Renal pelvis (tissue), 4 donors: ENCODE data around the gene ISG20L2. TPM values are rescaled to one million over a fixed set of nuclear protein-coding genes. Genes with fewer than 3 reads are reported as not detected.

Experiments used
- DNase-seq: peaks from one replicate; pipeline ENCODE4 v3.0.0-alpha.2; 2013
- polyA plus RNA-seq, 3 donors: library from polyadenylated mRNA; unstranded; fragments of 120-200 nt; gene quantifications; one replicate each; pipeline ENCODE4 v1.2.1, GENCODE V29; 2013; ENCODE audit not compliant: insufficient read length in 3 of 3

Gene ISG20L2
- polyA plus RNA-seq, 3 donors: 33.1 to 44.6 (median 39.7) TPM

- DNase-seq: no peak
These were observed 15.1 kb upstream of the ISG20L2 start for GRCh38 chr1:156743367-156744302.

- DNase-seq: no peak
These were observed 14.2 kb upstream of the ISG20L2 start for GRCh38 chr1:156742801-156743200.

- no peak for DNase-seq
These were observed 13.5 kb upstream of the ISG20L2 start for GRCh38 chr1:156742017-156742416.

- DNase-seq: no peak
These were observed 13.0 kb upstream of the ISG20L2 start for GRCh38 chr1:156741481-156741983.

- DNase-seq: peak; percentile 100
These were observed 12.3 kb upstream of the ISG20L2 start, which contains the start of gene MRPL24 for GRCh38 chr1:156740741-156741480. Gene MRPL24 (minus strand): TSS chr1:156741088. CDS start chr1:156738704, 2,384 bp downstream.

DNA sequence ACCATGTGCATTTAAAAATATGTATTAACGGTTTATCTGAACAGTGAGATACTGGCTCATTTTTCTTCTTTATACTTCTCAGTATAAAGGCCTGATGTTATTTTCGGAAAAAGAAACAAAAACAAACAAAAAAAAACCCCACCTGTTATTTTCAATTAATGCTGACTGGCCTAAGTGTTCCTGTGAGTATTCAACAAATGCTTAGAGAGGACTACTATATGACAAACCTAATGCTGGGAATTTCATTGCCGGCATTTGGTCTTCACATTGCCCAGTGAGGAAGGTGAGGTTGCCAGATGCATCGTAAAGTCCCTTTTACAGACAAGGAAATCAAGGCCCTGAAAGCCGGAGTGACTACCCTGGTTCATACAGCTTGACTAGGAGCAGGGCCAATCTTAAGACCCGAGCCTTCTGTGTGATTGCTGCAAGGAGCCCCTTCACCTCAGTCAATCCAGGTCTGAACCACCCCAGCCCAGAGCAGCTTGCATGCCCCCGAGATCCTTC, 11.7 kb upstream of the ISG20L2 start:
- no peak for DNase-seq

DNA sequence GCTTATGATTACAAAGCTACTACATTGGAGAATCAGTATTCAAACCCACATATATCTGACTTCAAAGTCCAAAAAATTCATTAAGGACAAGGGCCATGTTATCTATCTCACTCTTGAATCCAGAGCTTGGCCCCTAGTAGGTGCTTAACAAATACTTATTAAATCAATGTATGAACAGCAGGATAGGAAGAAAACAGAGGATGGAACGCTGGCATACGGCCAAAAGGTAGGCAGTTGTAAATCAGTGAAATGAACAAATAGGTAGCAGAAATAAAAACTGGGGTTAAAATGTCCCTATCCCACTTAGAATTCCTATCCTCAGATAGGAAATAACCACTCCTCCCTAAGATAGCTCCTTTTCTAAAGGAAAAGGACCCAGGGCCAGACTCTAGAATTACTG, 10.3 kb upstream of the ISG20L2 start:
- DNase-seq: no peak

GRCh38 chr1:156738407-156738806, 9.8 kb upstream of the ISG20L2 start:
- DNase-seq: no peak

- no peak for DNase-seq
These were observed 5.5 kb upstream of the ISG20L2 start for GRCh38 chr1:156733989-156734584.

GRCh38 chr1:156727926-156728598, 504 bp downstream of the ISG20L2 start, which contains the start of gene METTL25B:
Gene METTL25B (plus strand): TSS chr1:156728469. CDS start chr1:156729105, 636 bp downstream.
- no peak for DNase-seq

GRCh38 chr1:156727492-156727891, 1.1 kb downstream of the ISG20L2 start:
- DNase-seq: no peak

- no peak for DNase-seq
These were observed 1.9 kb downstream of the ISG20L2 start for GRCh38 chr1:156726549-156727226.

GRCh38 chr1:156725683-156726280, 2.8 kb downstream of the ISG20L2 start:
- peak; percentile 89 for DNase-seq

GRCh38 chr1:156721535-156721934, 7.0 kb downstream of the ISG20L2 start:
- DNase-seq: no peak

DNA sequence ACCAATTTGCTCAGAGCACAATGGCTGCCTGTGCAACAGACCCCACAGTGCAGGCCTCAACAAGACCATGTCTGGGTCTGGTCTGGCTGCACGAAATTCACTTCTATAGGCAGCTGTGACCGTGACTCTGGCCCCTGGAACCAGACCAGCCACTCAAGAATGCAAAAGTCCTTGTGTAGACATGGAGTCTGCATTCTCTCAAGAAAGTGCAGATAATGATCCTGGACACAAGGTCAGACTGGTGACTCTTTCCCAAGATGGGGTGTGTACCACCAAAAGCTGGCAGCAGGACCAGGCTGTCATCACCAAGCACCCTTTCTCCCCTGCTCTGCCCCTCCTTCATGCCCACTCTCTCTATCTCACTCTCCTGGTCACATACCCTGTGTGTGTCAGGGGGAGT, 7.4 kb downstream of the ISG20L2 start:
- no peak for DNase-seq

GRCh38 chr1:156717351-156717750, 11.2 kb downstream of the ISG20L2 start:
- no peak for DNase-seq

DNA sequence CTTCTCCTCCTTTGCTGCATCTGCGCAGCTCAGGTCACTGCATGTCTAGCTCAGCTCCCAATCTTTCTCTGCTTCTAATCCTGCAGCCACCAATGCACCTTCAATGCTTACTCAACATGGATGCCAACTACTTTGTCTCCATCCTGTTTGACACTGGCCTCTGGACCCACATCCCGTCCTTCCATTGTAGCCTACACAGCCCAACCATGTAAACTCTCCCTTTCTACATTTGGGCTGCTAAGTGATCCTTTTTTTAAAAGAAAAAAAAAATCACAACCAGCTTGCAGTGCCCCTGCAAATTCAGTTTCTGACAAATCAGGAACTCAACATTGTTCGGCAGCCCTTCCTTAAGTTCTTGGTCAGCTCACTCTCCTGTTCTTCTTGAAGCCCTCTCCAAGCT, 13.7 kb downstream of the ISG20L2 start:
- DNase-seq: no peak

DNA sequence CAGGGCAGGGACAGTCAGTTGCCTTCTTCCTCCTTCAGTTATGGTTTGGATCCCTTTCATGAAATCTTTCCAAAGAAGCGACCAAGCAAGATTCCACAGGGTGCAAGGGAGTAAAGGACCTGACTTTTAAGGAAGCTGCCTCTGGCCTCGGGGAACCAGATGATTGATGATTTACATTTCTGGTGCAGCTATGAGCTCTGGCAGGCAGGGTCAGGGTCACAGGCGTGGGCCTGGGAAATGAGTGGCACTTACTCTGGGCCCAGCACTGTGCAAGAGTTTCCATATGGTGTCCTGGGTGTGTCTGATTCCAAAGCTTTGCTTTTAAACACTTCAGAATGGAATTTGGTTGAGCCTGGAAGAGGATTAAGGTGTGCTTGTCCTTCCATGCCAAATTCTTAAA, 15.9 kb downstream of the ISG20L2 start:
- DNase-seq: no peak

DNA sequence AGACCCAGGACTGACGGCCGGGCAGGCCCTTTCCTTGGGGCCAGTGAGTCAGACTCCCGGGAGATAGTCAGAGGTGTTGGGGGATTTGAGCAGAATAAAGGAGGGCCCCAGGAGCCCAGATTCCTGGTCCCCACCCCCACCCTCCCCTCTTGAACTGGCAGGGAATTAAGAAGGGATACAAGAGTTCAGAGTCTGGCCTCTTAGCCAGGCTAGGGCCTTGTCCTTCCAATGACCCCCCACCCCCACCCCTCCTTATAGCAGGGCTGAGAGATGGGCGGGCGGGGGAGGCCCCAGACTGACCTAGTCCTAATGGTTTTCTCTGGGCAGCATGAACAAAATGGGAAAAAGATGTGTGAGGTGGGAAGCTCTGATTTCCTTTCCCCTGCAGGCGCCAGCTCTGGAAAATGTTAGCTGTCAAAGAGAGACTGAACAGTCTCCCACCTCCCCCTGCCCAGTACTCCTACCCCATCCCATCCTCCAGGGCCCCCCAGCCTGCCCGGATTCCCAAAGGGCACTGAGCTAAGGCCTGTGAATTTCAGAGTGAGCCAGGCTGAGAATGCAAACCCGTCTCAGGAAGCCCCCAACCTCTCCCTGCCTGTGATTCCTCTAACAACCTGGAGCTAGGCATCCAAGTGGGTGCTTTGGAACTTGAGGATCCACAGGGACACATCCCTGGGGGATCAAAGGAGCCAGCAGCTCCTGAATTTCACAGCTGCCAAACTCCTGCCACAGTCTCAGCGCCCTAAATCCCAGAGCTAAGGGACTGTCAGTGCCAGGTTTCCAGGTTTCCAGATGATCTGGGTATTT, 17.4 kb downstream of the ISG20L2 start:
- no peak for DNase-seq
